GM19452 (cell line): ENCODE results near the gene SLC43A1.

Source experiments
- ATAC-seq: cut with Tn5 transposase; IDR thresholded peaks from one replicate; pipeline ENCODE4 v1.9.1; 2021; ENCODE audit not compliant: unreplicated experiment

The SLC43A1 gene

DNA sequence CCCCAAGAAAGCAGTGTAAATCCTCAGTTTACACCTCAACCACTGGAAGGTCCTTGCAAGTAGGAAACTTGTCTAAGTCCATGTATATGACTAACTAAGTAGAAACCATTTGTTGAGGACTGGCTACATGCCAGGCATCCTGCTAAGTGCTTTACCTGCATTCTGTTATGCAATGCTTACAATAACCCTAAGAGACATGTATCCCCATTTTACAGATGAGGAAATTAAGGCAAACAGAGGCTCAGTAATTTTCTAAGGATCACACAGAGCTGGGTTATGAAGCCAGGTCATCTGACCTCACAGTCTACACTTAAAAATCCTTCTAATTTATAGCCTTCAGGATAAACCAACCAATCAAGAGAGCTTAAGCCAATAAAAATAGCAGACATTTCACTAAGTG, 13.5 kb upstream of the SLC43A1 start:
- no peak for ATAC-seq

DNA sequence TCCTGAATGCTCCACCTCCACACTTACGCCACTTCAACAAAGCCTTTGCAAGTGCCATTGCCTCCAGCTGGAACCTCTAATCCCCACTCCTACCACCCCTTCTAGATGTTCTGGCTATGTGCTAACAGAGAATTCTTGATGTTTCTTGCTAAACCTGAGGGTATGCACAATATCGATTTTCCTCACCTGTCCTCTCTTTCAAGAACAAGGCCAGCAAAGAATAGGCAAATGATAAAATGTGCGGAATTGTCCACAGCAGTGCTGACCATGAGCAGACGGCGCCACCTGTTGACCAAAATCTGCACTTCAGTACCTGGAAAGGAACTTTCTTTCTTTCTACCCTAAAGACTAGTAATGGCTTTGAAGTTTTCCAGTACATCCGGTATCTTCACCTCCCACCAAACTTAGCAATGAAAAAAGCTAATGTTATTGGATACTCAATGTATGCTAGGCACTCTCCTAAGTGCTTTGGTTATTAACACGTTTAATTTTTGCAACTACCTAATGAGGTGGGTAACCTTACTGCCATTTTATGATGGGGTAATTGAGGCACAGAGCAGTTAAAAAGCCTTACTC, 11.6 kb upstream of the SLC43A1 start:
- no peak for ATAC-seq

DNA sequence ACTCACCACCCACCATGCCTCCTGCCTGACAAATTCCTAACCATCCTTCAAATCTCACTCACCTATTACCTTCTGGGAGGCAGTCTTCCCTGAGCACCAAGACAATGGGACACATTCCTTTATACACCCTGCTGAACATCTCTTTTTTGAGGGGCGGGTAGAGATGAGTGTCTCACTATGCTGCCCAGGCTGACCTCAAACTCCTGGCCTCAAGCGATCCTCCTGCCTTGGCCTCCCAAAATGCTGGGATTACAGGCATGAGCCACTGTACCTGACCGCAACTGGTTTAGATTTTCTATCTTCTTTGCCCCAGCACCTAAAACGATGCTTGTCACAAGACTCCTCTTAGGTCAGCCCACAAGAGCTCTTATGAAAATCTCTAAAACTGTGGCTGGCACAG, 7.9 kb upstream of the SLC43A1 start:
- ATAC-seq: no peak

GRCh38 chr11:57521116-57521515, 5.6 kb upstream of the SLC43A1 start:
- ATAC-seq: no peak

DNA sequence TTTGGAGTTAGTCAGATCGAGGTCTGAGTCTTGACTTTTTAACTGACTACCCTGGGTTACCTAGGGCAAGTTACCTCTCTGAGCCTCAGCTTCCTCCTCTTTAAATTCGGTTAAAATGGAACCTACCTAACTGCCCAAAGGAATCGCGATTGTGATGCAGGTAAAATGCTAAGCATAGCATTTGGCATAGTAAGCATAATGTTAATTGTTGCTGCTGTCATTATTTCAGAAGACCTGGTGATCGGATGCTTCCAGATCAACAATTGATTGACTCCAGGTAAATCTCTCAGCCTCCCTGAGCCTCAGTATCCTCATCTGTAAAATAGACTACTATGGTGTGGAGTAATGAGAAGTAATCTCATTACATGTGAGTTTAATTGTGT, 550 bp upstream of the SLC43A1 start:
- no peak for ATAC-seq

GRCh38 chr11:57514538-57515331, 767 bp downstream of the SLC43A1 start:
- ATAC-seq: peak; percentile 45

- peak; percentile 35 for ATAC-seq
Observed at GRCh38 chr11:57513911-57514537, 1.5 kb downstream of the SLC43A1 start.

GRCh38 chr11:57513452-57513795, 2.1 kb downstream of the SLC43A1 start:
- no peak for ATAC-seq

- ATAC-seq: no peak
Observed at GRCh38 chr11:57512646-57513451, 2.7 kb downstream of the SLC43A1 start.

DNA sequence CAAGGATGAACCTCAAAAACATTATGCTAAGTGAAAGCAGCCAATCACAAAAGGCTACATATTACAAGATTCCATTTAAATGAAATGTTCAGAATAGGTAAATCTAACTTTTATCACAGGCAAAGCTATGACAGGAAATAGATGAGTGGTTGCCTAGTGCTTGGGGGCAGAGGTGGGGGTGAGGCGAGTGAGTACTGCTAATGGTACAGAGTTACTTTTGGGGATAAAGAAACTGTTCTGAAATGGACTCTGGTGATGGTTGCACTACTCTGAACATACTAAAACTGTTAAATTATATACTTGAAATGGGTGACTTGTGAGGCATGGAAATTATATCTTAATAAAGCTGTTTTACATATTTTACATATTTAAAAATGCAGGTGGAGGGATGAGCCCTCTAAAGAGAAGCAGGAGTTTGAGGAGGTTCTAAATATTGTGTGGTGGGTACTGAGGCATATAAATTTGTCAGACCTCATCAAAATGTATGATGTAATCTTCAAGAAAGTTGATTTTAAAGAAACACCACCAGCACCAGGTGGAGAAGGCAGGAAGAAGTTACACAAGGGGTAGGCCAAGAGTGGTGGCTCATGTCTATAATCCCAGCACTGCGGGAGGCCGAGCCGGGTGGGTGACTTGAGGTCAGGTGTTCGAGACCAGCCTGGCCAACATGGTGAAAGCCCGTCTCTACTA, 3.6 kb downstream of the SLC43A1 start:
- ATAC-seq: no peak

GRCh38 chr11:57508341-57509170, 6.9 kb downstream of the SLC43A1 start:
- no peak for ATAC-seq

- no peak for ATAC-seq
Observed at GRCh38 chr11:57506522-57506921, 9.0 kb downstream of the SLC43A1 start.

DNA sequence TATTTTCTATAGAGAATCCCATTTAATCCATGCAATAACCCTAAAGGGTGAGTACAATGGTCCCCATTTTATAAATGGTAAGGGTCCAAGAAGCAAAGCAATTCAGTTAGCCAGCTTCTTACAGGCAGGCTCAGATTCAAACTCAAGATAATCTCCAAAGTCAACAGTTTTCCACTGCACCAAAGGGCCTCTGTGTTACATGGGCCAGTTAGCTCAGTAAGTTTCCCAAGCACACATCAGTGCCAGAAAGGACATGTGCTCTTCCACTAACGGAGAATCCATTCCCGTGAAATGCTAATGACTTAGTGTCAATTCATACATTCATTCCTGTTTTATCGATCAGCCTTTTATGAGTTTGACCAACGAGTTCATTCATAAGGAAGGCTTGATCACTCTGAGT, 11.0 kb downstream of the SLC43A1 start:
- ATAC-seq: no peak

DNA sequence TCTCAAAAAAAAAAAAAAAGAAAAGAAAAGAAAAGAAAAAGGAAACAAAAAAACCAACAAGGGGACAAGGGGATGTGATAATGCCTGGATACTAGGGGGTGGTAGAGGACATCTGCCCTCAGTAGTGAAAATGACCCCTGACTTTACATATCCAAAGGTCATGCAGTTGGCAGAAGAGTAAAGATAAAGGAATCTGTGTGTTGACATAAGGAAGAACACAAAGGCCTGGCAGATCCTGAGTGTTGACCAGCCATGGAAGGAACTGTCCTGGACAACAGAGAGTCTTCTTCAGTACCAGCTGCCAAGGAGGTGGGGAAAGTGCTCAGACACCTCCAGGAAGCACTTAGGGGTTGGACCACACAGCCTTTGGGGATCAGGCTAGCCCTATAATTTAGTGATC, 12.6 kb downstream of the SLC43A1 start:
- no peak for ATAC-seq

DNA sequence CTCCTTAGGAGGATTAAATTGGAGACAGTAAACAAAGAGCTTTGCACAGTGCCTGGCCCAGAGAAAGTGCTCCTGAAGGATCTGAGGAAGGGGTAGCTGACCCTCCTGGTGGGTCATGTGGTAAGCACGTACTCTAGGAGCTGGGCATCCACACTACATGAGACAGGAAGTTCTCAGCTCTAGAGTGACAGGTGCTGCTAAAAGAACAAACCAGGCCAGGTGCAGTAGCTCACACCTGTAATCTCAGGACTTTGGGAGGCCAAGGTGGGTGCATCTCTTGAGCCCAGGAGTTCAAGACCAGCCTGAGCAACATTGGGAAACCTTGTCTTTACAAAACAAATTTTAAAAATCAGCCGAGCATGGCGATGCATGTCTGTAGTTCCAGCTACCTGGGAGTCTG, 13.1 kb downstream of the SLC43A1 start:
- no peak for ATAC-seq

GRCh38 chr11:57501953-57502352, 13.5 kb downstream of the SLC43A1 start:
- ATAC-seq: no peak

- no peak for ATAC-seq
Observed at GRCh38 chr11:57500926-57501325, 14.6 kb downstream of the SLC43A1 start.

DNA sequence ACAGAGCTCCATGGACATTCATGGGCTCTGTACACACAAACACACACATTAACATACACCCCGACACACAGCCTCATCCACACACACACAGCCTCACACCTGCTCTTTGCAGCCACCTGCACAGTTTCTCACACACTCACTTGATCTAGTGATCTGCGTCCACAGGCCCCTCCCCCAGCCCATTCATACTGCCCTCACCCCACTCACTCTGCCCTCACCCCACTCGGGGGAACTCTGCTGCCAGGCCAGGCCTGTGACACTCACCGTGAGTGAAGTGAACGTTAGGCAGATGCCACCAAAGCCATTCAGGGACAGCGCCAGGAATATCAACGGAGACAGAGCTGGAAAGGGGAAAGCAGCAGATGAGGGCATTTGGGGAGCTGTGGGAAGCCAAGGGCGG, 15.0 kb downstream of the SLC43A1 start:
- ATAC-seq: no peak

GRCh38 chr11:57499983-57500461, 15.5 kb downstream of the SLC43A1 start:
- ATAC-seq: no peak

DNA sequence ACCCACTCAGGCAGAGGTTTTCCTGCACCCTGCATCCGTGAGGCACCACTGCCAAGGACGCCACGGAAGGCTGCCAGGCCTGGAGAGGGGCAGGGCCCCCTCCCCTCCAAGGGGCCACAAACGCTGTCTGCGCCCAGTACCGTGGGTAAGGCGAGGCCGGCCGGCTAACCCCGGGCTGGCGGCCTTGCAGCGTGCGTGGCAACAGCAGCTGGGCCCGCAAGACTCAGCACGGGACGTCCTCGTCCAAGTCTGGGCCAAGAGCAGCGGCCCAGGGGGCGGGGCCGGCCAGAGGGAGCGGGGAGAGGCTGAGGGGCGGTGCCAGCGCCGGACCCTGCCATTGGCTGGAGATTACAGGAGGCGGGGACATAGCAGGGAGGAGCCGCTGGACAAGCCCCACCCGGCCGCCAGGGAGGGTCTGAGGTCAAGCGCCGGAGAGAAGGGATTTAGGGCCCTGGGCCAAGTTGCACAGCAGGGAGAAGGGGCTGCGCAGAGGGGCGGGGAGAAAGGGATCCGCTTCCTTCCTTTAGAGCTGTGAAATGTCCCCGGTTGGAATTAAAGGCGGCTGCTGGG, 16.0 kb downstream of the SLC43A1 start:
- ATAC-seq: peak; percentile 99
